Right renal pelvis (tissue), 4 donors: ENCODE measurements around the gene ULK3. TPM values are rescaled to one million over a fixed set of nuclear protein-coding genes. Genes with fewer than 3 reads are reported as not detected.

Source experiments
- DNase-seq, 4 donors: peaks; one replicate each; pipeline ENCODE4 v3.0.0-alpha.2; 2013; ENCODE audit warnings: low read depth in 4 of 4, low spot score in 3 of 4, missing footprints in 1 of 4
- polyA plus RNA-seq, 4 donors: library from polyadenylated mRNA; unstranded; fragments of 120-200 nt; gene quantifications; one replicate each; pipeline ENCODE4 v1.2.1, GENCODE V29; 2013; ENCODE audit not compliant: insufficient read length in 4 of 4

The ULK3 gene
- polyA plus RNA-seq, 4 donors: 33.0 to 36.6 (median 33.3) TPM

- DNase-seq: no peak
Measured at GRCh38 chr15:74801311-74801997, 41.5 kb downstream of the ULK3 start.

GRCh38 chr15:74800559-74801094, 42.3 kb downstream of the ULK3 start:
- no peak for DNase-seq

- no peak for DNase-seq
Measured at GRCh38 chr15:74799856-74800558, 42.9 kb downstream of the ULK3 start.

- no peak for DNase-seq
Measured at GRCh38 chr15:74799255-74799855, 43.6 kb downstream of the ULK3 start.

- no peak for DNase-seq
Measured at GRCh38 chr15:74798388-74799254, 44.3 kb downstream of the ULK3 start.

- DNase-seq: no peak
Measured at GRCh38 chr15:74795966-74796625, 46.9 kb downstream of the ULK3 start.

- DNase-seq: no peak
Measured at GRCh38 chr15:74794970-74795349, 48.0 kb downstream of the ULK3 start.

GRCh38 chr15:74794248-74794969, 48.5 kb downstream of the ULK3 start:
- DNase-seq: no peak

GRCh38 chr15:74793135-74794028, 49.6 kb downstream of the ULK3 start:
- DNase-seq: no peak

- no peak for DNase-seq
Measured at GRCh38 chr15:74792227-74793016, 50.5 kb downstream of the ULK3 start.

- DNase-seq: no peak
Measured at GRCh38 chr15:74791667-74792066, 51.3 kb downstream of the ULK3 start.

- DNase-seq: no peak
Measured at GRCh38 chr15:74791007-74791406, 51.9 kb downstream of the ULK3 start.

- no peak for DNase-seq
Measured at GRCh38 chr15:74790080-74790916, 52.7 kb downstream of the ULK3 start.

GRCh38 chr15:74789741-74790079, 53.2 kb downstream of the ULK3 start:
- no peak for DNase-seq

- DNase-seq: no peak
Measured at GRCh38 chr15:74789171-74789631, 53.8 kb downstream of the ULK3 start.

- no peak for DNase-seq
Measured at GRCh38 chr15:74788683-74789151, 54.2 kb downstream of the ULK3 start.
